K562 (cell line): Measurements from ENCODE around the gene GYS1. TPM values are rescaled to one million over a fixed set of nuclear protein-coding genes. Genes with fewer than 3 reads are reported as not detected.

Experiments used
- FOXJ2 ChIP-seq: fragments of 200-800 bp; sonication (Bioruptor generic); IDR thresholded peaks from 2 replicates; pipeline ENCODE4 v1.6.1; 2016; ENCODE audit warnings: missing genetic modification characterization, missing compliant biosample characterization
- FUS ChIP-seq: fragments of 200-400 bp; formaldehyde crosslinking; optimal IDR thresholded peaks from 2 replicates; pipeline ENCODE3; 2017; ENCODE audit warnings: low read depth, low read length
- HMG20B ChIP-seq: fragments of 250-450 bp; sonication (Bioruptor Pico); IDR thresholded peaks from 2 replicates; pipeline ENCODE4 v1.5.0; 2021; ENCODE audit warnings: mild to moderate bottlenecking
- HNRNPH1 ChIP-seq: fragments of 200-400 bp; formaldehyde crosslinking; optimal IDR thresholded peaks from 2 replicates; pipeline ENCODE3; 2017; ENCODE audit warnings: low read depth, mild to moderate bottlenecking, low read length, moderate library complexity
- JUN ChIP-seq, 2 experiments: sonication (generic) in 1 of 2; formaldehyde crosslinking in 1 of 2; IDR thresholded peaks; 2 replicates each; pipeline versions ENCODE4 v1.6.1 to v1.8.0; 2012 to 2022; ENCODE audit warnings: borderline replicate concordance in 2 of 2, mild to moderate bottlenecking in 2 of 2, improper control_type of control experiment in 1 of 2, low read depth in 1 of 2, low read length in 1 of 2, missing genetic modification reagents in 1 of 2
- MAFG ChIP-seq: fragments of 450-650 bp; conservative IDR thresholded peaks from 2 replicates; pipeline ENCODE4 v1.6.1; 2016; ENCODE audit warnings: missing genetic modification characterization, missing compliant biosample characterization
- SIN3A ChIP-seq, 2 experiments: fragments of 150-350 bp in 1 of 2; IDR thresholded peaks; 2 replicates each; pipeline ENCODE4 v1.6.1; 2011 to 2016; ENCODE audit warnings: borderline replicate concordance in 2 of 2, low read depth in 2 of 2, low read length in 2 of 2, mild to moderate bottlenecking in 2 of 2, moderate library complexity in 2 of 2; ENCODE audit not compliant: control insufficient read depth in 1 of 2
- SMARCB1 ChIP-seq: IDR thresholded peaks from 2 replicates; pipeline ENCODE4 v1.6.1; 2011; ENCODE audit warnings: improper control_type of control experiment, low read depth; ENCODE audit not compliant: insufficient read length
- XRCC5 ChIP-seq: fragments of 200-400 bp; formaldehyde crosslinking; IDR thresholded peaks from 2 replicates; pipeline ENCODE4 v1.6.1; 2017; ENCODE audit warnings: low read depth, mild to moderate bottlenecking, low read length
- ZNF175 ChIP-seq: fragments of 200-800 bp; sonication (Bioruptor generic); IDR thresholded peaks from 2 replicates; pipeline ENCODE4 v1.6.1; 2016; ENCODE audit warnings: low read depth, mild to moderate bottlenecking, missing genetic modification characterization, missing compliant biosample characterization
- ZNF263 ChIP-seq: sonication (generic); formaldehyde crosslinking; IDR thresholded peaks from 2 replicates; pipeline ENCODE4 v1.8.0; 2022; ENCODE audit warnings: mild to moderate bottlenecking, missing genetic modification reagents, borderline replicate concordance
- ZNF551 ChIP-seq: fragments of 250-450 bp; sonication (Bioruptor Pico); IDR thresholded peaks from 2 replicates; pipeline ENCODE4 v1.5.0; 2021; ENCODE audit warnings: mild to moderate bottlenecking, moderate library complexity
- ZNF766 ChIP-seq: fragments of 200-800 bp; sonication (Bioruptor generic); conservative IDR thresholded peaks from 2 replicates; pipeline ENCODE4 v1.6.1; 2016; ENCODE audit warnings: missing genetic modification characterization, missing compliant biosample characterization
- polyA plus RNA-seq, 8 experiments: library from polyadenylated mRNA; depleted of rRNA in 4 of 8; stranded (reverse) in 5 of 8; unstranded in 3 of 8; fragments of >200 nt; fragmentation: Nextera tagmentation in 2 of 8; fragmentation: Illumina TruSeq in 1 of 8; extraction: Ambion mirVana in 2 of 8; extraction: Trizol in 1 of 8; gene quantifications; 2 replicates each; pipeline versions ENCODE4 v1.2.1 to v1.2.3, GENCODE V29; 2011 to 2014; ENCODE audit warnings: inconsistent platforms in 1 of 8, missing spikeins in 1 of 8
- total RNA-seq, 7 experiments: library from RNA; depleted of rRNA in 6 of 7; stranded (reverse); fragments of >200 nt in 6 of 7; fragmentation: Illumina TruSeq in 2 of 7; extraction: Trizol in 2 of 7; gene quantifications; 2 replicates each; pipeline versions ENCODE4 v1.2.1 to v1.2.3, GENCODE V29; 2011 to 2021; ENCODE audit warnings: low replicate concordance in 1 of 7
- TF ChIP-seq, protein P1 (sequence below): fragments of 250-450 bp; sonication (Bioruptor Pico); IDR thresholded peaks from 2 replicates; pipeline ENCODE4 v1.4.0; 2020; ENCODE audit warnings: borderline replicate concordance
- TF ChIP-seq, protein P2 (sequence below): fragments of 250-450 bp; sonication (Bioruptor Pico); IDR thresholded peaks from 2 replicates; pipeline ENCODE4 v1.8.0; 2021; ENCODE audit warnings: borderline replicate concordance, mild to moderate bottlenecking, moderate library complexity; ENCODE audit not compliant: poor library complexity, severe bottlenecking
- TF ChIP-seq, protein P3 (sequence below): fragments of 450-650 bp; formaldehyde crosslinking; IDR thresholded peaks from 2 replicates; pipeline ENCODE4 v1.4.0; 2020; ENCODE audit warnings: mild to moderate bottlenecking, moderate library complexity
- TF ChIP-seq, protein P4 (sequence below): fragments of 450-650 bp; IDR thresholded peaks from 2 replicates; pipeline ENCODE4 v1.6.1; 2017; ENCODE audit warnings: antibody characterized with exemption
- TF ChIP-seq, protein P5 (sequence below): sonication (generic); formaldehyde crosslinking; IDR thresholded peaks from 2 replicates; pipeline ENCODE4 v1.8.0; 2022; ENCODE audit warnings: mild to moderate bottlenecking, missing genetic modification reagents, borderline replicate concordance

Gene GYS1
- total and polyA plus RNA-seq, 9 of the 15 experiments (the other 6 are each of a cell fraction or from before 2014, with no cell fraction given): 1.9 to 31.1 (median 15.2) TPM

DNA sequence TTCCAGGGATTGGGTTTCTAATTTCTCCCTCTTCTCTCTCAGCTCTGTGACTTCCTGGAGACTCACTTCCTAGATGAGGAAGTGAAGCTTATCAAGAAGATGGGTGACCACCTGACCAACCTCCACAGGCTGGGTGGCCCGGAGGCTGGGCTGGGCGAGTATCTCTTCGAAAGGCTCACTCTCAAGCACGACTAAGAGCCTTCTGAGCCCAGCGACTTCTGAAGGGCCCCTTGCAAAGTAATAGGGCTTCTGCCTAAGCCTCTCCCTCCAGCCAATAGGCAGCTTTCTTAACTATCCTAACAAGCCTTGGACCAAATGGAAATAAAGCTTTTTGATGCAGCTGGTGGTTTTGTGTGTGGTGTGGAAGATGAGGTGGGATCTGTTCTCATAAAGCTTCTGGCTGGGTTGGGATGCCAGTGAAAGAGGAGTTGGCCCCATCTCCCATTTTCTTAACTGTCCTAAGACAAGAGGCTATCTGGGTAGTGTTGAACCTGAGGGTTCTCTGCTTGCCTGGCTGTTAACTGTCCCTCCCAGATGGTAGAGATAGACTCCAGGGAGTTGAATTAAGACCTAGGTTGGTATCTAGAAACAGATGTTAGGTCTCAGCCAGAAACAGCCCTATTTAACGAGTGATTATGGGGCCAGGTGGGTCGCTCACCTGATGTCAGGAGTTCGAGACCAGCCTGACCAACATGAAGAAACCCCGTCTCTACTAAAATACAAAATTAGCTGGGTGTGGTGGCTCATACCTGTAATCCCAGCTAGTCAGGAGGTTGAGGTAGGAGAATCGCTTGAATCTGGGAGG lies 26.4 kb downstream of the GYS1 start (continued):
- TF ChIP-seq, protein P1, sequence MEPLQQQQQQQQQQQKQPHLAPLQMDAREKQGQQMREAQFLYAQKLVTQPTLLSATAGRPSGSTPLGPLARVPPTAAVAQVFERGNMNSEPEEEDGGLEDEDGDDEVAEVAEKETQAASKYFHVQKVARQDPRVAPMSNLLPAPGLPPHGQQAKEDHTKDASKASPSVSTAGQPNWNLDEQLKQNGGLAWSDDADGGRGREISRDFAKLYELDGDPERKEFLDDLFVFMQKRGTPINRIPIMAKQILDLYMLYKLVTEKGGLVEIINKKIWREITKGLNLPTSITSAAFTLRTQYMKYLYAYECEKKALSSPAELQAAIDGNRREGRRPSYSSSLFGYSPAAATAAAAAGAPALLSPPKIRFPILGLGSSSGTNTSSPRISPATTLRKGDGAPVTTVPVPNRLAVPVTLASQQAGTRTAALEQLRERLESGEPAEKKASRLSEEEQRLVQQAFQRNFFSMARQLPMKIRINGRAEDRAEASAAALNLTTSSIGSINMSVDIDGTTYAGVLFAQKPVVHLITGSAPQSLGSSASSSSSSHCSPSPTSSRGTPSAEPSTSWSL (CRISPR knock-in tag): no peak
- TF ChIP-seq ZNF551 (CRISPR knock-in tag) (no peak), ZNF766 (CRISPR knock-in tag) (no peak), MAFG (tag) (no peak), ZNF263 (no peak), JUN (IDR thresholded peaks at IDR 0.05; ENCODE audit: borderline replicate concordance, low read depth, low read length) (no peak), JUN (CRISPR knock-in tag; IDR thresholded peaks at IDR 0.05; ENCODE audit: borderline replicate concordance) (no peak), HNRNPH1 (no peak), FOXJ2 (no peak), HMG20B (no peak), XRCC5 (no peak), FUS (no peak), SMARCB1 (no peak), ZNF175 (CRISPR knock-in tag) (no peak; the same call in 1 of the 2 replicates), SIN3A (IDR thresholded peaks at IDR 0.05; ENCODE audit: borderline replicate concordance in 2 of 2, control insufficient read depth in 1 of 2, low read depth in 2 of 2, low read length in 2 of 2) (no peak; a peak in 1 of 4 replicates)
- TF ChIP-seq, protein P2, sequence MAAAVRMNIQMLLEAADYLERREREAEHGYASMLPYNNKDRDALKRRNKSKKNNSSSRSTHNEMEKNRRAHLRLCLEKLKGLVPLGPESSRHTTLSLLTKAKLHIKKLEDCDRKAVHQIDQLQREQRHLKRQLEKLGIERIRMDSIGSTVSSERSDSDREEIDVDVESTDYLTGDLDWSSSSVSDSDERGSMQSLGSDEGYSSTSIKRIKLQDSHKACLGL: no peak
- TF ChIP-seq, protein P3, sequence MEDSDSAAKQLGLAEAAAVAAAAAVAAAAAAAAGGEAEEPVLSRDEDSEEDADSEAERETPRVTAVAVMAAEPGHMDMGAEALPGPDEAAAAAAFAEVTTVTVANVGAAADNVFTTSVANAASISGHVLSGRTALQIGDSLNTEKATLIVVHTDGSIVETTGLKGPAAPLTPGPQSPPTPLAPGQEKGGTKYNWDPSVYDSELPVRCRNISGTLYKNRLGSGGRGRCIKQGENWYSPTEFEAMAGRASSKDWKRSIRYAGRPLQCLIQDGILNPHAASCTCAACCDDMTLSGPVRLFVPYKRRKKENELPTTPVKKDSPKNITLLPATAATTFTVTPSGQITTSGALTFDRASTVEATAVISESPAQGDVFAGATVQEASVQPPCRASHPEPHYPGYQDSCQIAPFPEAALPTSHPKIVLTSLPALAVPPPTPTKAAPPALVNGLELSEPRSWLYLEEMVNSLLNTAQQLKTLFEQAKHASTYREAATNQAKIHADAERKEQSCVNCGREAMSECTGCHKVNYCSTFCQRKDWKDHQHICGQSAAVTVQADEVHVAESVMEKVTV: no peak
- TF ChIP-seq, protein P4, sequence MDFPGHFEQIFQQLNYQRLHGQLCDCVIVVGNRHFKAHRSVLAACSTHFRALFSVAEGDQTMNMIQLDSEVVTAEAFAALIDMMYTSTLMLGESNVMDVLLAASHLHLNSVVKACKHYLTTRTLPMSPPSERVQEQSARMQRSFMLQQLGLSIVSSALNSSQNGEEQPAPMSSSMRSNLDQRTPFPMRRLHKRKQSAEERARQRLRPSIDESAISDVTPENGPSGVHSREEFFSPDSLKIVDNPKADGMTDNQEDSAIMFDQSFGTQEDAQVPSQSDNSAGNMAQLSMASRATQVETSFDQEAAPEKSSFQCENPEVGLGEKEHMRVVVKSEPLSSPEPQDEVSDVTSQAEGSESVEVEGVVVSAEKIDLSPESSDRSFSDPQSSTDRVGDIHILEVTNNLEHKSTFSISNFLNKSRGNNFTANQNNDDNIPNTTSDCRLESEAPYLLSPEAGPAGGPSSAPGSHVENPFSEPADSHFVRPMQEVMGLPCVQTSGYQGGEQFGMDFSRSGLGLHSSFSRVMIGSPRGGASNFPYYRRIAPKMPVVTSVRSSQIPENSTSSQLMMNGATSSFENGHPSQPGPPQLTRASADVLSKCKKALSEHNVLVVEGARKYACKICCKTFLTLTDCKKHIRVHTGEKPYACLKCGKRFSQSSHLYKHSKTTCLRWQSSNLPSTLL: no peak
- TF ChIP-seq, protein P5, sequence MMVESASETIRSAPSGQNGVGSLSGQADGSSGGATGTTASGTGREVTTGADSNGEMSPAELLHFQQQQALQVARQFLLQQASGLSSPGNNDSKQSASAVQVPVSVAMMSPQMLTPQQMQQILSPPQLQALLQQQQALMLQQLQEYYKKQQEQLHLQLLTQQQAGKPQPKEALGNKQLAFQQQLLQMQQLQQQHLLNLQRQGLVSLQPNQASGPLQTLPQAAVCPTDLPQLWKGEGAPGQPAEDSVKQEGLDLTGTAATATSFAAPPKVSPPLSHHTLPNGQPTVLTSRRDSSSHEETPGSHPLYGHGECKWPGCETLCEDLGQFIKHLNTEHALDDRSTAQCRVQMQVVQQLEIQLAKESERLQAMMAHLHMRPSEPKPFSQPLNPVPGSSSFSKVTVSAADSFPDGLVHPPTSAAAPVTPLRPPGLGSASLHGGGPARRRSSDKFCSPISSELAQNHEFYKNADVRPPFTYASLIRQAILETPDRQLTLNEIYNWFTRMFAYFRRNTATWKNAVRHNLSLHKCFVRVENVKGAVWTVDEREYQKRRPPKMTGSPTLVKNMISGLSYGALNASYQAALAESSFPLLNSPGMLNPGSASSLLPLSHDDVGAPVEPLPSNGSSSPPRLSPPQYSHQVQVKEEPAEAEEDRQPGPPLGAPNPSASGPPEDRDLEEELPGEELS (CRISPR knock-in tag): peak; percentile 68; the same call in 1 of the 2 replicates
